Neural progenitor cell (in vitro differentiated cells): ENCODE data around the gene S100PBP. TPM values are rescaled to one million over a fixed set of nuclear protein-coding genes. Genes with fewer than 3 reads are reported as not detected.

Experiments used
- DNase-seq: peaks from one replicate; pipeline ENCODE4 v3.0.0-alpha.2; 2016; ENCODE audit warnings: low spot score
- H2AFZ ChIP-seq: fragments of 200-600 bp; sonication (generic); replicated peaks from 2 replicates; pipeline ENCODE4 v1.6.1; 2016; ENCODE audit warnings: antibody characterized with exemption
- H3F3A ChIP-seq: fragments of 200-600 bp; sonication (generic); 2 replicates; pipeline ENCODE4 v1.6.1; 2016; ENCODE audit warnings: antibody characterized with exemption, low read depth
- H3K27ac ChIP-seq: fragments of 200-600 bp; sonication (generic); 2 replicates; pipeline ENCODE4 v1.5.1; 2016; ENCODE audit warnings: mild to moderate bottlenecking
- H3K27me3 ChIP-seq: fragments of 200-600 bp; sonication (generic); 2 replicates; pipeline ENCODE4 v1.6.1; 2016; ENCODE audit warnings: mild to moderate bottlenecking, moderate library complexity
- H3K36me3 ChIP-seq: fragments of 200-600 bp; sonication (generic); 2 replicates; pipeline ENCODE4 v1.5.1; 2016
- H3K4me1 ChIP-seq: fragments of 200-600 bp; sonication (generic); 2 replicates; pipeline ENCODE4 v1.6.1; 2016; ENCODE audit warnings: mixed run types
- H3K4me2 ChIP-seq: fragments of 200-600 bp; sonication (generic); 2 replicates; pipeline ENCODE4 v1.6.1; 2016
- H3K4me3 ChIP-seq: fragments of 200-600 bp; sonication (generic); 2 replicates; pipeline ENCODE4 v1.5.1; 2016
- H3K79me2 ChIP-seq: fragments of 200-600 bp; sonication (generic); 2 replicates; pipeline ENCODE4 v1.6.1; 2016; ENCODE audit warnings: low read depth
- H3K9ac ChIP-seq: fragments of 200-600 bp; sonication (generic); 2 replicates; pipeline ENCODE4 v1.6.1; 2016
- H3K9me3 ChIP-seq: fragments of 200-600 bp; sonication (generic); 2 replicates; pipeline ENCODE4 v1.5.1; 2016; ENCODE audit warnings: low read depth
- H4K20me1 ChIP-seq: fragments of 200-600 bp; sonication (generic); 2 replicates; pipeline ENCODE4 v1.6.1; 2016; ENCODE audit warnings: low read depth
- H3K27ac Mint-ChIP-seq: 3 replicates; pipeline ENCODE4 v1.8.0; 2021; ENCODE audit warnings: mixed read lengths
- H3K27me3 Mint-ChIP-seq: 2 replicates; pipeline ENCODE4 v1.8.0; 2022; ENCODE audit warnings: low read depth, mild to moderate bottlenecking, inconsistent platforms, moderate library complexity, mixed read lengths; ENCODE audit not compliant: insufficient read depth
- H3K36me3 Mint-ChIP-seq: 3 replicates; pipeline ENCODE4 v1.8.0; 2021; ENCODE audit warnings: mixed read lengths
- H3K4me1 Mint-ChIP-seq: 3 replicates; pipeline ENCODE4 v1.8.0; 2021; ENCODE audit warnings: mixed read lengths
- H3K4me3 Mint-ChIP-seq: 3 replicates; pipeline ENCODE4 v1.8.0; 2021; ENCODE audit warnings: mild to moderate bottlenecking, moderate library complexity, mixed read lengths
- H3K9me3 Mint-ChIP-seq: 3 replicates; pipeline ENCODE4 v1.8.0; 2020; ENCODE audit warnings: mixed read lengths
- EZH2 ChIP-seq: fragments of 200-600 bp; sonication (generic); IDR thresholded peaks from 2 replicates; pipeline ENCODE4 v1.6.1; 2017; ENCODE audit warnings: antibody characterized with exemption, mild to moderate bottlenecking, moderate library complexity
- EZH2phosphoT487 ChIP-seq: fragments of 200-600 bp; sonication (generic); IDR thresholded peaks from 2 replicates; pipeline ENCODE4 v1.6.1; 2017; ENCODE audit warnings: antibody characterized with exemption
- total RNA-seq: library from RNA; depleted of rRNA; stranded (reverse); fragments of >200 nt; gene quantifications from 2 replicates; pipeline ENCODE4 v1.2.3, GENCODE V29; 2015; ENCODE audit warnings: low replicate concordance
- TF ChIP-seq, protein P1 (sequence below): fragments of 200-600 bp; sonication (generic); IDR thresholded peaks from 2 replicates; pipeline ENCODE4 v1.5.1; 2017; ENCODE audit warnings: antibody characterized with exemption, mild to moderate bottlenecking

S100PBP gene
- total RNA-seq, 1 donor from 2014 or later: 107 TPM

DNA sequence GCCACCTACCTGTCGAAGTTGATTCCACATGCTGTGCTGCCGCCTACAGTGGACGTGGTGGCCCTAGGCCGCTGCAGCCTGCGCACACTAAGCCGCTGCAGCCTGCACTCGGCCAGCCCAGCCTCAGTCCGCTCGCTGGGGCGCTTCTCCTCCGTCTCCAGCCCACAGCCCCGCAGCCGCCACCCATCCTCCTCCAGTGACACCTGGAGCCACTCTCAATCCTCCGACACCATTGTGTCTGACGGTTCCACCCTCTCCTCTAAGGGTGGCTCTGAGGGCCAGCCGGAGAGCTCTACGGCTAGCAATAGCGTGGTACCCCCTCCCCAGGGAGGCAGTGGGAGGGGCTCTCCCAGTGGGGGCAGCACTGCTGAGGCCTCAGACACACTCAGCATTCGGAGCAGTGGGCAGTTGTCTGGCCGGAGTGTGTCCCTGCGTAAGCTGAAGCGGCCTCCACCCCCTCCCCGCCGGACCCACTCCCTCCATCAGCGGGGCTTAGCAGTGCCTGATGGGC lies 47.2 kb upstream of the S100PBP start:
- H3K4me2 ChIP-seq: no peak overlapping the region
- no peaks in the 10 kb centered on the region for H3K36me3 ChIP-seq
- no peak overlapping the region for H3K4me3 ChIP-seq
- Mint-ChIP-seq H3K9me3 (no peaks in the 10 kb centered on the region), H3K27me3 (peaks cover 2% of the 10 kb centered on the region), H3K4me1 (peaks cover 52% of the 10 kb centered on the region), H3K36me3 (peaks cover 13% of the 10 kb centered on the region), H3K27ac (no peak overlapping the region), H3K4me3 (no peak overlapping the region)
- TF ChIP-seq EZH2phosphoT487 (no peak), EZH2 (no peak)
- TF ChIP-seq, protein P1, sequence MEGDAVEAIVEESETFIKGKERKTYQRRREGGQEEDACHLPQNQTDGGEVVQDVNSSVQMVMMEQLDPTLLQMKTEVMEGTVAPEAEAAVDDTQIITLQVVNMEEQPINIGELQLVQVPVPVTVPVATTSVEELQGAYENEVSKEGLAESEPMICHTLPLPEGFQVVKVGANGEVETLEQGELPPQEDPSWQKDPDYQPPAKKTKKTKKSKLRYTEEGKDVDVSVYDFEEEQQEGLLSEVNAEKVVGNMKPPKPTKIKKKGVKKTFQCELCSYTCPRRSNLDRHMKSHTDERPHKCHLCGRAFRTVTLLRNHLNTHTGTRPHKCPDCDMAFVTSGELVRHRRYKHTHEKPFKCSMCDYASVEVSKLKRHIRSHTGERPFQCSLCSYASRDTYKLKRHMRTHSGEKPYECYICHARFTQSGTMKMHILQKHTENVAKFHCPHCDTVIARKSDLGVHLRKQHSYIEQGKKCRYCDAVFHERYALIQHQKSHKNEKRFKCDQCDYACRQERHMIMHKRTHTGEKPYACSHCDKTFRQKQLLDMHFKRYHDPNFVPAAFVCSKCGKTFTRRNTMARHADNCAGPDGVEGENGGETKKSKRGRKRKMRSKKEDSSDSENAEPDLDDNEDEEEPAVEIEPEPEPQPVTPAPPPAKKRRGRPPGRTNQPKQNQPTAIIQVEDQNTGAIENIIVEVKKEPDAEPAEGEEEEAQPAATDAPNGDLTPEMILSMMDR: no peak
- no peaks in the 10 kb centered on the region for H3K27me3 ChIP-seq
- H3K4me1 ChIP-seq: peaks cover 21% of the 10 kb centered on the region
- H3K9ac ChIP-seq: no peak overlapping the region
- no peak for DNase-seq
- H2AFZ ChIP-seq: no peak overlapping the region
- no peaks in the 10 kb centered on the region for H3K9me3 ChIP-seq
- peaks cover 21% of the 10 kb centered on the region for H3K79me2 ChIP-seq
- no peak overlapping the region for H3K27ac ChIP-seq
- H4K20me1 ChIP-seq: peaks cover 47% of the 10 kb centered on the region
- peaks cover 38% of the 10 kb centered on the region for H3F3A ChIP-seq

DNA sequence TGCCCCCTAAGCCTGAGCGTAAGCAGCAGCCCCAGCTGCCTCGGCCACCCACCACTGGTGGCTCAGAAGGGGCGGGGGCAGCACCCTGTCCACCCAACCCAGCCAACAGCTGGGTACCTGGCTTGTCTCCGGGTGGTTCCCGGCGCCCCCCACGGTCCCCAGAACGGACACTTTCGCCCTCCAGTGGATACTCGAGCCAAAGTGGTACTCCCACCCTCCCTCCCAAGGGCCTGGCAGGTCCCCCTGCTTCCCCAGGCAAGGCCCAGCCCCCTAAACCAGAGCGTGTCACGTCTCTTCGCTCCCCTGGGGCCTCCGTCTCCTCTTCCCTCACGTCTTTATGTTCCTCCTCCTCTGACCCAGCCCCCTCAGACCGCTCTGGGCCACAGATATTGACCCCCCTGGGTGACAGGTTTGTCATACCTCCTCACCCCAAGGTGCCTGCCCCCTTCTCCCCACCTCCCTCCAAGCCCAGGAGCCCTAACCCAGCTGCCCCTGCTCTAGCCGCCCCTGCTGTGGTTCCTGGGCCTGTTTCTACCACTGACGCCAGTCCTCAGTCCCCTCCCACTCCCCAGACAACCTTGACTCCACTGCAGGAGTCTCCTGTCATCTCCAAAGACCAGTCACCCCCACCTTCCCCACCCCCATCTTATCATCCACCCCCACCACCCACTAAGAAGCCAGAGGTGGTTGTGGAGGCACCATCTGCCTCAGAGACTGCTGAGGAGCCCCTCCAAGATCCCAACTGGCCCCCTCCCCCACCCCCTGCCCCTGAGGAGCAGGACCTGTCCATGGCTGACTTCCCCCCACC lies 46.5 kb upstream of the S100PBP start:
- Mint-ChIP-seq H3K27ac (no peak overlapping the region), H3K36me3 (peaks cover 16% of the 10 kb centered on the region), H3K4me1 (peaks cover 45% of the 10 kb centered on the region)

DNA sequence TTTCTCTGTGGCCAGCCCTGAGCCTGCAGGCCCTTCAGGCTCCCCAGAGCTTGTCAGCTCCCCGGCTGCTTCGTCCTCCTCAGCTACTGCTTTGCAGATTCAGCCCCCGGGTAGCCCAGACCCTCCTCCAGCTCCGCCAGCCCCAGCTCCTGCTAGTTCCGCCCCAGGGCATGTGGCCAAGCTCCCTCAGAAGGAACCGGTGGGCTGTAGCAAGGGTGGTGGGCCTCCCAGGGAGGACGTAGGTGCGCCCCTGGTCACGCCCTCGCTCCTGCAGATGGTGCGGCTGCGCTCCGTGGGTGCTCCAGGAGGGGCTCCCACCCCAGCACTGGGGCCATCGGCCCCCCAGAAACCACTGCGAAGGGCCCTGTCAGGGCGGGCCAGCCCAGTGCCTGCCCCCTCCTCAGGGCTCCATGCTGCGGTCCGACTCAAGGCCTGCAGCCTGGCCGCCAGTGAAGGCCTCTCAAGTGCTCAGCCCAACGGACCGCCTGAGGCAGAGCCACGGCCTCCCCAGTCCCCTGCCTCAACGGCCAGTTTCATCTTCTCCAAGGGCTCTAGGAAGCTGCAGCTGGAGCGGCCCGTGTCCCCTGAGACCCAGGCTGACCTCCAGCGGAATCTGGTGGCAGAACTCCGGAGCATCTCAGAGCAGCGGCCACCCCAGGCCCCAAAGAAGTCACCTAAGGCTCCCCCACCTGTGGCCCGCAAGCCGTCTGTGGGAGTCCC lies 45.7 kb upstream of the S100PBP start:
- no peak overlapping the region for H3K27ac Mint-ChIP-seq
- H3F3A ChIP-seq: peaks cover 39% of the 10 kb centered on the region
- H3K9ac ChIP-seq: no peak overlapping the region
- no peak overlapping the region for H3K4me3 Mint-ChIP-seq
- H3K4me1 ChIP-seq: peaks cover 7% of the 10 kb centered on the region
- H3K9me3 ChIP-seq: no peaks in the 10 kb centered on the region
- H3K4me2 ChIP-seq: no peak overlapping the region
- peaks cover 37% of the 10 kb centered on the region for H3K4me1 Mint-ChIP-seq
- DNase-seq: no peak
- no peak overlapping the region for H2AFZ ChIP-seq
- H3K79me2 ChIP-seq: peaks cover 14% of the 10 kb centered on the region
- H3K36me3 ChIP-seq: no peaks in the 10 kb centered on the region
- no peaks in the 10 kb centered on the region for H3K9me3 Mint-ChIP-seq
- peaks cover 37% of the 10 kb centered on the region for H4K20me1 ChIP-seq
- peaks cover 16% of the 10 kb centered on the region for H3K36me3 Mint-ChIP-seq
- no peak overlapping the region for H3K4me3 ChIP-seq
- H3K27me3 ChIP-seq: no peaks in the 10 kb centered on the region
- no peak for TF ChIP-seq EZH2phosphoT487
- TF ChIP-seq, protein P1: no peak
- no peak for TF ChIP-seq EZH2
- H3K27me3 Mint-ChIP-seq: peaks cover 2% of the 10 kb centered on the region
- no peak overlapping the region for H3K27ac ChIP-seq

More for the DNA sequence above, 46.5 kb upstream of the S100PBP start:
- TF ChIP-seq, protein P1: no peak
- TF ChIP-seq EZH2phosphoT487 (no peak), EZH2 (no peak)
- Histone ChIP-seq H3K4me1 (peaks cover 15% of the 10 kb centered on the region), H3K36me3 (no peaks in the 10 kb centered on the region), H3F3A (peaks cover 39% of the 10 kb centered on the region), H3K27me3 (no peaks in the 10 kb centered on the region), H3K4me3 (no peak overlapping the region), H3K9ac (no peak overlapping the region), H3K79me2 (peaks cover 21% of the 10 kb centered on the region), H3K4me2 (no peak overlapping the region), H3K27ac (no peak overlapping the region), H2AFZ (no peak overlapping the region), H4K20me1 (peaks cover 45% of the 10 kb centered on the region), H3K9me3 (no peaks in the 10 kb centered on the region)
- Mint-ChIP-seq H3K27me3 (peaks cover 2% of the 10 kb centered on the region), H3K4me3 (no peak overlapping the region), H3K9me3 (no peaks in the 10 kb centered on the region)
- DNase-seq: no peak
